NT2/D1 (cell line): ENCODE measurements around the gene EEFSEC.

Experiments
- SUZ12 ChIP-seq: IDR thresholded peaks from 2 replicates; pipeline ENCODE4 v1.6.1; 2011; ENCODE audit not compliant: insufficient read length, insufficient read depth; ENCODE audit errors: extremely low read depth
- YY1 ChIP-seq: IDR thresholded peaks from 2 replicates; pipeline ENCODE4 v1.6.1; 2011; ENCODE audit not compliant: insufficient read length, insufficient read depth
- ZNF274 ChIP-seq: IDR thresholded peaks from 2 replicates; pipeline ENCODE4 v1.6.1; 2011; ENCODE audit warnings: mild to moderate bottlenecking, low read depth, low read length

DNA sequence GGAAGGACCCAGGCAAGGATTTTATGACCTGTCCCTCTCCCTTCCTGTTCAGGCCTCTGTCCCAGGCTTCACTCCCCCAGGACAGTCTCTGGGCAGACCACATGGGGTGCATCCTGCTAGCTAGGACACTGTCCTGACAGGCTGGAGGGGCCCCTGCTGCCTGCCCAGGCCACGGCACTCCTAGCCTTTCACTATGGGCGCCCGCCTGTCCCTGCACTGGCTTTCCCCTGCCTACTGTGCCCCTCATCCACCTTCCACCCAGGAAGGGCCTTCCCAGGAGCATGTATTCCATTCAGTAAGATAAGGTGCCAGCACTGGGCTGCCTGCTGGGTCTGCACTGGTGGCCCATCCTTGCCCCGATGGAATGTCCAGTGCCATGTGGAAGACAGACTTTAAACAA lies 168.1 kb downstream of the EEFSEC start:
- TF ChIP-seq ZNF274 (no peak), YY1 (no peak), SUZ12 (no peak)
